Suprapubic skin (tissue), 4 donors: Measurements from ENCODE around the gene RUFY4. TPM values are rescaled to one million over a fixed set of nuclear protein-coding genes. Genes with fewer than 3 reads are reported as not detected.

Experiments
- DNase-seq, 2 donors: peaks; one replicate each; pipeline ENCODE4 v3.0.0-alpha.2; 2019; ENCODE audit warnings: low spot score in 2 of 2
- H3K27ac ChIP-seq: fragments of 200-600 bp; sonication (generic); one replicate; pipeline ENCODE4 v1.5.1; 2019
- H3K27me3 ChIP-seq: fragments of 200-600 bp; sonication (generic); one replicate; pipeline ENCODE4 v1.5.1; 2019
- H3K36me3 ChIP-seq: fragments of 200-600 bp; sonication (generic); one replicate; pipeline ENCODE4 v1.5.1; 2019
- H3K4me1 ChIP-seq: fragments of 200-600 bp; sonication (generic); one replicate; pipeline ENCODE4 v1.5.1; 2019
- H3K4me3 ChIP-seq: fragments of 200-600 bp; sonication (generic); one replicate; pipeline ENCODE4 v1.5.1; 2019; ENCODE audit warnings: mild to moderate bottlenecking
- H3K9me3 ChIP-seq: fragments of 200-600 bp; sonication (generic); one replicate; pipeline ENCODE4 v1.5.1; 2019
- CTCF ChIP-seq, 2 donors: fragments of 200-600 bp in 1 of 2; fragments of 450-650 bp in 1 of 2; sonication (generic) in 1 of 2; IDR thresholded peaks; one replicate each; pipeline ENCODE4 v1.5.1; 2016 to 2019; ENCODE audit warnings: antibody characterized with exemption in 2 of 2, mild to moderate bottlenecking in 1 of 2, moderate library complexity in 1 of 2
- EP300 ChIP-seq: sonication (generic); formaldehyde crosslinking; IDR thresholded peaks from one replicate; pipeline ENCODE4 v1.6.1; 2017; ENCODE audit warnings: antibody characterized with exemption
- POLR2A ChIP-seq, 2 donors: fragments of 450-650 bp; IDR thresholded peaks; one replicate each; pipeline ENCODE4 v1.6.1; 2017; ENCODE audit warnings: antibody characterized with exemption in 2 of 2, mild to moderate bottlenecking in 2 of 2, moderate library complexity in 2 of 2
- POLR2AphosphoS5 ChIP-seq, 3 donors: sonication (generic); formaldehyde crosslinking; IDR thresholded peaks; one replicate each; pipeline ENCODE4 v1.6.1; 2017; ENCODE audit warnings: antibody characterized with exemption in 3 of 3
- WGBS: methylation state at CpG from one replicate; pipeline ENCODE4 v1.1.5; 2018; 5-methylcytosine and 5-hydroxymethylcytosine counted together
- total RNA-seq, 4 donors: library from RNA; depleted of rRNA; stranded (reverse); fragments of >200 nt; gene quantifications; one replicate each; pipeline ENCODE4 v1.1.0, GENCODE V29; 2016

Gene RUFY4
- total RNA-seq, 4 donors from 2014 or later: not detected

DNA sequence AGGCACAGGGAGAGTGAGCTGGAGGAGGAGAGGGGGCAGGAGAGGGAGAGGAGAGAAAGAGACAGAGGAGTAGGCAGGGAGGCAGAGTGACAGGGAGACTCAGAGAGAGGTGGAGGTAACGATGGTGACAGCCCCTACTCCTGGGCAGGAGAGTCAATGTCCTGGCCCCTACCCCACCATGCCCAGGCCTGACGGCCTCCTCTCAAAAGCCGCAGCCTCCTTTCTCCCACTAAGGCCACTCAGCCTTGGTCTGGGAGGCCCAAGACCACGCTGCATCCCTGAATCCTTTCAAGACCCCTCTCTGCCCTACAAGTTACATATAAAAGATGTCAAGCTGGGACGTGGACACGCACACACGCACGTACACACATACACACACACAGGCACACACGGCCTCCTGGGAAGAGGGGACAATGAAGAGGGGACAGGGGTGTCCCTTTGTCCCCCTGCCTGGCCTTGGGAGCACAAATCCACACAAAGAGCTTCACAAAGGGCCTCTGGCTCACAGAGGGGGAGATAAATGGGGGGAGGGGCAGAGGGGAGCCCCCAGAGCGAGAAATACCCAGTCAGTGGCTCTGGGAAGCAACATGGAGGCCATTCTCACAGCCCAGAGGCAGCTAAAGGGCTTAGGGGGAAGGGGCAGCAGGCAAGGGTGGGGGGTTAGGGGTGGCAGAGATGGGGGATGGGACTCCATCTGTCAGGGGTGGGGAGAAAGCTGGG, 46.8 kb upstream of the RUFY4 start:
- H3K27me3 ChIP-seq: no peaks in the 10 kb centered on the region
- H3K9me3 ChIP-seq: no peaks in the 10 kb centered on the region
- 95% methylated on average over 10 of the region's 10 CpGs for WGBS
- H3K27ac ChIP-seq: no peak overlapping the region
- H3K4me1 ChIP-seq: peaks cover 49% of the 10 kb centered on the region
- no peaks in the 10 kb centered on the region for H3K36me3 ChIP-seq
- TF ChIP-seq POLR2AphosphoS5 (IDR thresholded peaks at IDR 0.05): no peak
- TF ChIP-seq POLR2A (IDR thresholded peaks at IDR 0.05): no peak
- no peak for TF ChIP-seq CTCF (IDR thresholded peaks at IDR 0.05)
- no peak for TF ChIP-seq EP300
- no peak overlapping the region for H3K4me3 ChIP-seq
- DNase-seq: peak; percentile 26 to 53

DNA sequence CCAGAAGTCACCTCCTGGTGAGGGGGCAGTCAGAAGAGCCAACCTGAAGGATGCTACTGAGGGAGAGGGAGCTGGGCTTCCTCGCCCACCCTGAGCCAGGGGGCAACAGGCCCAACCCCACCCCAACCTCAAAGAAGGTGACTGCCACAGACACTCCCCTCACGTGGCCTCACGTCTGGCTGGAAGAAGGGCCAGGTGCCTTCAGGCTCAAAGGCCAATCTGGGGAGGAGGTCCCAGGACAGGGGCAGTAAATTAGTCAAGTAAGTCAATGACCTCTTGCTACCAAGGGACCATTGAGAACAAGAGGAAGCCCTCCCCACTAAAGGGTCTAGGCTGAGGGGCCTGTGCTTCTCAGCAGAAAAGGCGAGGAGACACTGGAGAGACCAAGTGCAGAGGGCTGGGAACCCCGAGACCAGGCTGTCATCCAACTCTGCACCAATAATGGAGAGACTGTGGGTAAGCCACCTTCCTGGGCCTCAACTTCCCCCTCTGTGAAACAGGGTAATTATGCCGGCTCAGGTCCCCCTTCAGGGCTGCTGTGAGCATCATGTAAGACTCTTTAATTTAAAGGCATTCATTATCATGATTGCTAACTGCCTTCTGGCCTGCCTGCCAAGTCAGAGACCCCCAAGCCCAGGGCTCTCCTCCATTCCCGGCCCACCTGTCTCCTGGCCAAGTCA, 46.1 kb upstream of the RUFY4 start:
- WGBS: 80% methylated on average over 6 of the region's 7 CpGs
- TF ChIP-seq POLR2AphosphoS5 (IDR thresholded peaks at IDR 0.05) (no peak), CTCF (IDR thresholded peaks at IDR 0.05) (no peak), POLR2A (IDR thresholded peaks at IDR 0.05) (no peak), EP300 (no peak)
- Histone ChIP-seq H3K9me3 (no peaks in the 10 kb centered on the region), H3K4me1 (peaks cover 49% of the 10 kb centered on the region), H3K36me3 (no peaks in the 10 kb centered on the region), H3K27me3 (no peaks in the 10 kb centered on the region), H3K4me3 (no peak overlapping the region), H3K27ac (no peak overlapping the region)
- peak; percentile 39 to 61 for DNase-seq

DNA sequence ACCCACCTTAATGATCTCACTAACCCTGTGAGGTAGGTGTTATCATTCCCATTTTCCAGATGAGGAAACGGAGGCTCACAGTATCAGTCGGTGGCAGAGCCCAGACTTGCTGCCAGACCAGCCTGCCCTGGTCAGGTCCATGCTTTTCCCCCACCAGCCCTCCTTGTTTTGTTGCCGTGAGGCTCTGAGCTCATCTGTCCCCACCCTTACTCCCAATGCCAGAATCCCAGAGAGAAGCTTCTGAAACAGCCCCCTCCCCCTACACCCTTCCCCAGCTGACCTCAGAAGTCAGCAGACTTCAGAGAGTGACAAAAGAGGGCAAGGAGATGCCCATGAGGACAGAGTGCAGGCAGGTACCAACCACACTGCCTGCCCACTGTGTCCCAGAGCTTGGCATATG, 45.4 kb upstream of the RUFY4 start:
- H3K4me3 ChIP-seq: no peak overlapping the region
- H3K36me3 ChIP-seq: no peaks in the 10 kb centered on the region
- no peak overlapping the region for H3K27ac ChIP-seq
- H3K9me3 ChIP-seq: no peaks in the 10 kb centered on the region
- no peak for TF ChIP-seq EP300
- TF ChIP-seq POLR2A (IDR thresholded peaks at IDR 0.05): no peak
- TF ChIP-seq POLR2AphosphoS5 (IDR thresholded peaks at IDR 0.05): no peak
- no peak for TF ChIP-seq CTCF (IDR thresholded peaks at IDR 0.05)
- WGBS: 59% methylated on average over 3 of the region's 3 CpGs
- DNase-seq: peak; percentile 22 to 29
- peaks cover 47% of the 10 kb centered on the region for H3K4me1 ChIP-seq
- H3K27me3 ChIP-seq: no peaks in the 10 kb centered on the region

- DNase-seq: peak; percentile 43 to 60
- no peaks in the 10 kb centered on the region for H3K9me3 ChIP-seq
- H3K4me3 ChIP-seq: no peak overlapping the region
- peaks cover 51% of the 10 kb centered on the region for H3K4me1 ChIP-seq
- no peak overlapping the region for H3K27ac ChIP-seq
- no peaks in the 10 kb centered on the region for H3K36me3 ChIP-seq
- H3K27me3 ChIP-seq: no peaks in the 10 kb centered on the region
- WGBS: 90% methylated on average over 1 of the region's 2 CpGs
- TF ChIP-seq POLR2A (IDR thresholded peaks at IDR 0.05): no peak
- no peak for TF ChIP-seq EP300
- TF ChIP-seq POLR2AphosphoS5 (IDR thresholded peaks at IDR 0.05): no peak
- TF ChIP-seq CTCF (IDR thresholded peaks at IDR 0.05): no peak
Observed at GRCh38 chr2:218024336-218024735, 44.7 kb upstream of the RUFY4 start.

GRCh38 chr2:218024871-218025270, 44.2 kb upstream of the RUFY4 start:
- no peaks in the 10 kb centered on the region for H3K9me3 ChIP-seq
- TF ChIP-seq POLR2AphosphoS5 (IDR thresholded peaks at IDR 0.05) (no peak), EP300 (no peak), CTCF (IDR thresholded peaks at IDR 0.05) (no peak), POLR2A (IDR thresholded peaks at IDR 0.05) (no peak)
- H3K36me3 ChIP-seq: no peaks in the 10 kb centered on the region
- H3K4me3 ChIP-seq: no peak overlapping the region
- H3K4me1 ChIP-seq: peaks cover 54% of the 10 kb centered on the region
- no peaks in the 10 kb centered on the region for H3K27me3 ChIP-seq
- H3K27ac ChIP-seq: no peak overlapping the region
- DNase-seq: peak; percentile 47 to 50
- WGBS: 88% methylated on average over 2 of the region's 2 CpGs
